Measurements from ENCODE around the gene TTC27. TPM values are rescaled to one million over a fixed set of nuclear protein-coding genes. Genes with fewer than 3 reads are reported as not detected.
A peak's percentile ranks its signal among the peaks of the same experiment; 100 is the strongest.

Gene TTC27
- total and polyA plus RNA-seq, 2 experiments from 2014 or later, result 12.6 to 13.7 TPM

DNA sequence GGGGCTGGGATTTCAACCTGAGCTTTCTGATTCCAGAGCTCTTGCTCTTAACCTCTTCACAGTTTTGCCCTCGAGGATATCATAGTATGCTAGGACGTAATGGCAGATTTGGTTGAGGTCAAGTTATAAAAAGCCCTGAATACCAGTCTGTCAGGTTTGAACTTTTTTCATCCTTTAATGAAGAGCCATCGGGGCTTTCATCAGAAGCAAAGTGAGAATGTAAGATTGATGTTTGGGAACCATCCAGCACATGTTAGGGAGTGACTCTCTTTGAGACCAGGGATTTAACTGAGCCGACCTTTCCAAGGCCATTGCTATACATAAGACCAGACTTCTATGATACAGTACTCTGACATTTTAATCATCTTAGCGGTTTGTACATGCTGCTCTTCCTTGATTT, 142.5 kb downstream of the TTC27 start:
- Histone ChIP-seq H3K4me1 (ENCODE audit: insufficient read depth) (no peaks in the 10 kb centered on the region), H3K36me3 (ENCODE audit: low read depth) (no peaks in the 10 kb centered on the region), H3K9ac (no peak overlapping the region), H3K27ac (no peak overlapping the region), H3K79me2 (ENCODE audit: insufficient read depth) (no peaks in the 10 kb centered on the region), H4K20me1 (ENCODE audit: insufficient read depth) (no peaks in the 10 kb centered on the region), H3K4me3 (no peak overlapping the region), H3K9me2 (ENCODE audit: insufficient read depth) (no peaks in the 10 kb centered on the region), H2AFZ (no peak overlapping the region), H3F3A (ENCODE audit: insufficient read depth) (no peaks in the 10 kb centered on the region), H3K27me3 (replicated peaks; ENCODE audit: insufficient read depth) (no peaks in the 10 kb centered on the region), H3K9me3 (ENCODE audit: low read depth) (no peaks in the 10 kb centered on the region), H3K4me2 (ENCODE audit: unreplicated experiment) (no peak overlapping the region)
- TF ChIP-seq EZH2 (IDR thresholded peaks at IDR 0.05; ENCODE audit: insufficient read depth, poor library complexity, severe bottlenecking), result no peak
- no peak for TF ChIP-seq EZH2phosphoT487 (IDR thresholded peaks at IDR 0.05; ENCODE audit: insufficient read depth, low read depth)
- 65 to 67% methylated on average over 5 of the region's 5 CpGs for WGBS, 2 experiments (ENCODE audit: low coverage in 1 of 2, low lambda C conversion rate in 2 of 2, missing lambda C conversion rate in 2 of 2)
- DNase-seq, result no peak
- in situ Hi-C loops (cut with MboI), result loop anchor here (5.0 to 25.0 kb wide), 2 partner anchors 262 to 617 kb away; no protein-coding TSS in a partner anchor

GRCh38 chr2:32772638-32773447, 145.0 kb downstream of the TTC27 start:
- no peak overlapping the region for H3K4me3 ChIP-seq
- peak; percentile 72 for DNase-seq

GRCh38 chr2:32773448-32773808, 145.6 kb downstream of the TTC27 start:
- in situ Hi-C loops (cut with MboI), result loop anchor here (5.0 to 25.0 kb wide), 2 partner anchors 259 to 614 kb away; no protein-coding TSS in a partner anchor
- no peak for DNase-seq
- Histone ChIP-seq H3K9me2 (ENCODE audit: insufficient read depth) (no peaks in the 10 kb centered on the region), H3K36me3 (ENCODE audit: low read depth) (no peaks in the 10 kb centered on the region), H3K4me1 (ENCODE audit: insufficient read depth) (no peaks in the 10 kb centered on the region), H3K9me3 (ENCODE audit: low read depth) (no peaks in the 10 kb centered on the region), H3K79me2 (ENCODE audit: insufficient read depth) (no peaks in the 10 kb centered on the region), H2AFZ (no peak overlapping the region), H3F3A (ENCODE audit: insufficient read depth) (no peaks in the 10 kb centered on the region), H3K27me3 (replicated peaks; ENCODE audit: insufficient read depth) (no peaks in the 10 kb centered on the region), H3K4me2 (ENCODE audit: unreplicated experiment) (no peak overlapping the region), H3K9ac (no peak overlapping the region), H3K27ac (no peak overlapping the region), H4K20me1 (ENCODE audit: insufficient read depth) (no peaks in the 10 kb centered on the region), H3K4me3 (no peak overlapping the region)
- TF ChIP-seq EZH2phosphoT487 (IDR thresholded peaks at IDR 0.05; ENCODE audit: insufficient read depth, low read depth) (no peak), EZH2 (IDR thresholded peaks at IDR 0.05; ENCODE audit: insufficient read depth, poor library complexity, severe bottlenecking) (no peak)
- WGBS, 2 experiments (ENCODE audit: low coverage in 1 of 2, low lambda C conversion rate in 2 of 2, missing lambda C conversion rate in 2 of 2), result 93 to 100% methylated on average over 5 of the region's 5 CpGs

More at GRCh38 chr2:32772638-32773447, 145.0 kb downstream of the TTC27 start:
- no peak overlapping the region for H3K4me2 ChIP-seq (ENCODE audit: unreplicated experiment)
- H3F3A ChIP-seq (ENCODE audit: insufficient read depth), result no peaks in the 10 kb centered on the region
- no peaks in the 10 kb centered on the region for H3K27me3 ChIP-seq (replicated peaks; ENCODE audit: insufficient read depth)
- no peaks in the 10 kb centered on the region for H3K9me2 ChIP-seq (ENCODE audit: insufficient read depth)
- H3K9me3 ChIP-seq (ENCODE audit: low read depth), result no peaks in the 10 kb centered on the region
- no peaks in the 10 kb centered on the region for H4K20me1 ChIP-seq (ENCODE audit: insufficient read depth)
- H3K4me1 ChIP-seq (ENCODE audit: insufficient read depth), result no peaks in the 10 kb centered on the region
- in situ Hi-C loops (cut with MboI), result loop anchor here (5.0 to 25.0 kb wide), 2 partner anchors 259 to 614 kb away; no protein-coding TSS in a partner anchor
- no peaks in the 10 kb centered on the region for H3K79me2 ChIP-seq (ENCODE audit: insufficient read depth)
- H3K27ac ChIP-seq, result no peak overlapping the region
- TF ChIP-seq EZH2 (IDR thresholded peaks at IDR 0.05; ENCODE audit: insufficient read depth, poor library complexity, severe bottlenecking) (no peak), EZH2phosphoT487 (IDR thresholded peaks at IDR 0.05; ENCODE audit: insufficient read depth, low read depth) (no peak)
- no peak overlapping the region for H3K9ac ChIP-seq
- no peaks in the 10 kb centered on the region for H3K36me3 ChIP-seq (ENCODE audit: low read depth)
- no peak overlapping the region for H2AFZ ChIP-seq
- 53 to 57% methylated on average over 6 of the region's 6 CpGs for WGBS, 2 experiments (ENCODE audit: low coverage in 1 of 2, low lambda C conversion rate in 2 of 2, missing lambda C conversion rate in 2 of 2)

GRCh38 chr2:32775954-32776353, 148.1 kb downstream of the TTC27 start:
- Histone ChIP-seq H3K27me3 (replicated peaks; ENCODE audit: insufficient read depth) (no peaks in the 10 kb centered on the region), H3K27ac (no peak overlapping the region), H3K4me2 (ENCODE audit: unreplicated experiment) (no peak overlapping the region), H3K9ac (no peak overlapping the region), H3K79me2 (ENCODE audit: insufficient read depth) (no peaks in the 10 kb centered on the region), H3F3A (ENCODE audit: insufficient read depth) (no peaks in the 10 kb centered on the region), H3K4me1 (ENCODE audit: insufficient read depth) (no peaks in the 10 kb centered on the region), H3K4me3 (no peak overlapping the region), H4K20me1 (ENCODE audit: insufficient read depth) (no peaks in the 10 kb centered on the region), H3K9me2 (ENCODE audit: insufficient read depth) (no peaks in the 10 kb centered on the region), H3K9me3 (ENCODE audit: low read depth) (no peaks in the 10 kb centered on the region), H3K36me3 (ENCODE audit: low read depth) (peaks cover 6% of the 10 kb centered on the region; the same call in 1 of the 2 replicates), H2AFZ (no peak overlapping the region)
- 100% methylated on average over 1 of the region's 1 CpG for WGBS, 2 experiments (ENCODE audit: low coverage in 1 of 2, low lambda C conversion rate in 2 of 2, missing lambda C conversion rate in 2 of 2)
- in situ Hi-C loops (cut with MboI), result loop anchor here (25.0 kb wide), 1 partner anchor 811 kb away; the partner anchor contains the start of gene FAM98A
- TF ChIP-seq EZH2 (IDR thresholded peaks at IDR 0.05; ENCODE audit: insufficient read depth, poor library complexity, severe bottlenecking) (no peak), EZH2phosphoT487 (IDR thresholded peaks at IDR 0.05; ENCODE audit: insufficient read depth, low read depth) (no peak)
- DNase-seq, result no peak
